Mesenchymal stem cell (in vitro differentiated cells and primary cell): ENCODE data around the gene AAK1.

Experiments used
- DNase-seq: peaks from one replicate; pipeline ENCODE4 v3.0.0-alpha.2; 2013
- H2AFZ ChIP-seq: one replicate; pipeline ENCODE4 v1.6.1; 2013; ENCODE audit warnings: low read depth, mild to moderate bottlenecking, control low read depth, inconsistent platforms, low read length, moderate library complexity
- H2AK5ac ChIP-seq: 2 replicates; pipeline ENCODE4 v1.6.1; 2013; ENCODE audit warnings: low read length, moderate library complexity, mild to moderate bottlenecking, inconsistent platforms; ENCODE audit not compliant: severe bottlenecking
- H2BK120ac ChIP-seq: one replicate; pipeline ENCODE4 v1.6.1; 2013; ENCODE audit warnings: low read depth, mild to moderate bottlenecking, inconsistent platforms, low read length, moderate library complexity
- H2BK12ac ChIP-seq, 2 experiments: one replicate each; pipeline ENCODE4 v1.6.1; 2013; ENCODE audit warnings: inconsistent platforms in 2 of 2, low read length in 2 of 2, mild to moderate bottlenecking in 2 of 2, moderate library complexity in 2 of 2, control low read depth in 1 of 2
- H2BK15ac ChIP-seq: one replicate; pipeline ENCODE4 v1.6.1; 2013; ENCODE audit warnings: mild to moderate bottlenecking, low read depth, inconsistent platforms; ENCODE audit not compliant: poor library complexity, severe bottlenecking
- H2BK5ac ChIP-seq: 2 replicates; pipeline ENCODE4 v1.6.1; 2013; ENCODE audit warnings: low read depth, mild to moderate bottlenecking, low read length, control low read depth, inconsistent platforms; ENCODE audit not compliant: poor library complexity, severe bottlenecking
- H3K14ac ChIP-seq, 2 experiments: one replicate each; pipeline ENCODE4 v1.6.1; 2013; ENCODE audit warnings: inconsistent platforms in 2 of 2, low read length in 2 of 2, control low read depth in 1 of 2, mild to moderate bottlenecking in 1 of 2, moderate library complexity in 1 of 2
- H3K18ac ChIP-seq, 2 experiments: one replicate each; pipeline ENCODE4 v1.6.1; 2013; ENCODE audit warnings: inconsistent platforms in 2 of 2, low read length in 2 of 2, control low read depth in 1 of 2, low read depth in 1 of 2, mild to moderate bottlenecking in 1 of 2
- H3K23ac ChIP-seq, 2 experiments: one replicate each; pipeline ENCODE4 v1.6.1; 2013; ENCODE audit warnings: inconsistent platforms in 2 of 2, low read length in 2 of 2, mild to moderate bottlenecking in 2 of 2, moderate library complexity in 2 of 2, control low read depth in 1 of 2
- H3K27ac ChIP-seq: 2 replicates; pipeline ENCODE4 v1.5.1; 2013; ENCODE audit warnings: mild to moderate bottlenecking, moderate library complexity, low read length, control low read depth, inconsistent platforms; ENCODE audit not compliant: poor library complexity, severe bottlenecking
- H3K27me3 ChIP-seq, 2 experiments: 2 replicates each; pipeline versions ENCODE4 v1.6.1 to v1.7.0; 2013; ENCODE audit warnings: low read length in 2 of 2, mild to moderate bottlenecking in 2 of 2, moderate library complexity in 2 of 2, control low read depth in 1 of 2, inconsistent platforms in 1 of 2; ENCODE audit not compliant: control insufficient read depth in 1 of 2, insufficient read depth in 1 of 2
- H3K36me3 ChIP-seq, 2 experiments: 2 replicates each; pipeline versions ENCODE4 v1.6.1 to v1.7.0; 2013; ENCODE audit warnings: low read length in 2 of 2, control low read depth in 1 of 2, inconsistent platforms in 1 of 2, low read depth in 1 of 2, mild to moderate bottlenecking in 1 of 2; ENCODE audit not compliant: insufficient read depth in 2 of 2, control insufficient read depth in 1 of 2
- H3K4ac ChIP-seq, 2 experiments: one replicate each; pipeline ENCODE4 v1.6.1; 2013; ENCODE audit warnings: inconsistent platforms in 2 of 2, low read length in 2 of 2, mild to moderate bottlenecking in 2 of 2, moderate library complexity in 2 of 2, control low read depth in 1 of 2, low read depth in 1 of 2
- H3K4me1 ChIP-seq: 2 replicates; pipeline ENCODE4 v1.6.1; 2013; ENCODE audit warnings: low read depth, low read length, control low read depth; ENCODE audit not compliant: control insufficient read depth, insufficient read depth
- H3K4me2 ChIP-seq: 2 replicates; pipeline ENCODE4 v1.6.1; 2013; ENCODE audit warnings: low read length, mild to moderate bottlenecking, inconsistent platforms; ENCODE audit not compliant: poor library complexity, severe bottlenecking
- H3K4me3 ChIP-seq, 2 experiments: 2 replicates each; pipeline versions ENCODE4 v1.5.1 to v1.7.0; 2013; ENCODE audit warnings: low read length in 2 of 2, mild to moderate bottlenecking in 2 of 2, control low read depth in 1 of 2, low read depth in 1 of 2; ENCODE audit not compliant: insufficient read depth in 1 of 2
- H3K79me1 ChIP-seq: replicated peaks from 2 replicates; pipeline ENCODE4 v1.6.1; 2013; ENCODE audit warnings: mild to moderate bottlenecking, control low read depth, low read length, inconsistent platforms; ENCODE audit not compliant: poor library complexity, severe bottlenecking
- H3K9ac ChIP-seq: 2 replicates; pipeline ENCODE4 v1.7.0; 2013; ENCODE audit warnings: mild to moderate bottlenecking, low read length, moderate library complexity
- H3K9me3 ChIP-seq: 2 replicates; pipeline ENCODE4 v1.7.0; 2013; ENCODE audit warnings: mild to moderate bottlenecking, low read length; ENCODE audit not compliant: control insufficient read depth
- H4K8ac ChIP-seq: one replicate; pipeline ENCODE4 v1.6.1; 2013; ENCODE audit warnings: inconsistent platforms, mild to moderate bottlenecking, low read length, moderate library complexity
- H4K91ac ChIP-seq: one replicate; pipeline ENCODE4 v1.6.1; 2013; ENCODE audit warnings: mild to moderate bottlenecking, low read length, inconsistent platforms
- WGBS: methylation state at CpG from one replicate; pipeline ENCODE4 v1.1.7; 2013; ENCODE audit warnings: mixed read lengths; 5-methylcytosine and 5-hydroxymethylcytosine counted together

Gene AAK1

GRCh38 chr2:69505710-69506109, 137.8 kb downstream of the AAK1 start:
- no peak overlapping the region for H2BK5ac ChIP-seq
- no peak overlapping the region for H2BK15ac ChIP-seq
- H3K27me3 ChIP-seq: no peaks in the 10 kb centered on the region
- H3K4ac ChIP-seq: no peak overlapping the region
- no peaks in the 10 kb centered on the region for H3K4me1 ChIP-seq
- no peak overlapping the region for H3K23ac ChIP-seq
- 97% methylated on average over 4 of the region's 6 CpGs for WGBS
- no peak overlapping the region for H2BK12ac ChIP-seq
- no peak overlapping the region for H3K18ac ChIP-seq
- no peak overlapping the region for H2AK5ac ChIP-seq
- H3K9me3 ChIP-seq: no peaks in the 10 kb centered on the region
- H3K4me2 ChIP-seq: no peak overlapping the region
- H2BK120ac ChIP-seq: no peak overlapping the region
- H3K9ac ChIP-seq: no peak overlapping the region
- DNase-seq: no peak
- H3K27ac ChIP-seq: no peak overlapping the region
- H4K91ac ChIP-seq: no peak overlapping the region
- H3K14ac ChIP-seq: no peak overlapping the region
- peaks cover 26 to 92% of the 10 kb centered on the region in 2 experiments for H3K36me3 ChIP-seq
- no peak overlapping the region for H3K4me3 ChIP-seq
- peaks cover 12% of the 10 kb centered on the region for H3K79me1 ChIP-seq
- H2AFZ ChIP-seq: no peak overlapping the region
- H4K8ac ChIP-seq: no peak overlapping the region

- H2AK5ac ChIP-seq: no peak overlapping the region
- H2BK15ac ChIP-seq: no peak overlapping the region
- no peak overlapping the region for H3K14ac ChIP-seq
- H4K91ac ChIP-seq: no peak overlapping the region
- 100% methylated on average over 1 of the region's 3 CpGs for WGBS
- no peak for DNase-seq
- H3K4me1 ChIP-seq: no peaks in the 10 kb centered on the region
- no peaks in the 10 kb centered on the region for H3K9me3 ChIP-seq
- no peak overlapping the region for H3K18ac ChIP-seq
- H3K4me3 ChIP-seq: no peak overlapping the region
- H2BK120ac ChIP-seq: no peak overlapping the region
- H3K23ac ChIP-seq: no peak overlapping the region
- no peak overlapping the region for H2AFZ ChIP-seq
- H3K27ac ChIP-seq: no peak overlapping the region
- H4K8ac ChIP-seq: no peak overlapping the region
- no peak overlapping the region for H3K9ac ChIP-seq
- H2BK12ac ChIP-seq: no peak overlapping the region
- H3K79me1 ChIP-seq: peaks cover 14% of the 10 kb centered on the region
- H3K27me3 ChIP-seq: no peaks in the 10 kb centered on the region
- peaks cover 29 to 72% of the 10 kb centered on the region in 2 experiments for H3K36me3 ChIP-seq
- H3K4me2 ChIP-seq: no peak overlapping the region
- no peak overlapping the region for H2BK5ac ChIP-seq
- H3K4ac ChIP-seq: no peak overlapping the region
Observed at GRCh38 chr2:69501301-69501700, 142.2 kb downstream of the AAK1 start.

- no peaks in the 10 kb centered on the region for H3K9me3 ChIP-seq
- no peaks in the 10 kb centered on the region for H3K27me3 ChIP-seq
- H3K27ac ChIP-seq: no peak overlapping the region
- H3K4ac ChIP-seq: no peak overlapping the region
- H2BK12ac ChIP-seq: no peak overlapping the region
- no peak overlapping the region for H2AFZ ChIP-seq
- peak; percentile 25 for DNase-seq
- no peak overlapping the region for H3K4me2 ChIP-seq
- H3K18ac ChIP-seq: no peak overlapping the region
- no peak overlapping the region for H3K14ac ChIP-seq
- H3K79me1 ChIP-seq: peaks cover 10% of the 10 kb centered on the region
- no peaks in the 10 kb centered on the region for H3K4me1 ChIP-seq
- no peak overlapping the region for H2BK5ac ChIP-seq
- H2AK5ac ChIP-seq: no peak overlapping the region
- WGBS: 78% methylated on average over 1 of the region's 3 CpGs
- H3K9ac ChIP-seq: no peak overlapping the region
- H2BK15ac ChIP-seq: no peak overlapping the region
- no peak overlapping the region for H3K4me3 ChIP-seq
- peaks cover 27 to 67% of the 10 kb centered on the region in 2 experiments for H3K36me3 ChIP-seq
- H4K91ac ChIP-seq: no peak overlapping the region
- no peak overlapping the region for H3K23ac ChIP-seq
- no peak overlapping the region for H2BK120ac ChIP-seq
- no peak overlapping the region for H4K8ac ChIP-seq
Observed at GRCh38 chr2:69499966-69500365, 143.6 kb downstream of the AAK1 start.

GRCh38 chr2:69499242-69499641, 144.3 kb downstream of the AAK1 start:
- Histone ChIP-seq H2BK15ac (no peak overlapping the region), H3K23ac (no peak overlapping the region), H3K79me1 (peaks cover 10% of the 10 kb centered on the region), H3K9ac (no peak overlapping the region), H3K9me3 (no peaks in the 10 kb centered on the region), H3K4ac (no peak overlapping the region), H4K8ac (no peak overlapping the region), H3K4me1 (no peaks in the 10 kb centered on the region), H2BK120ac (no peak overlapping the region), H3K27me3 (no peaks in the 10 kb centered on the region), H3K4me2 (no peak overlapping the region), H3K27ac (no peak overlapping the region), H2BK12ac (no peak overlapping the region), H2BK5ac (no peak overlapping the region), H3K18ac (no peak overlapping the region), H3K14ac (no peak overlapping the region), H3K4me3 (no peak overlapping the region), H3K36me3 (peaks cover 25 to 65% of the 10 kb centered on the region in 2 experiments), H4K91ac (no peak overlapping the region), H2AFZ (no peak overlapping the region), H2AK5ac (no peak overlapping the region)
- no peak for DNase-seq
- 90% methylated on average over 3 of the region's 3 CpGs for WGBS
